GM18498 (cell line): ENCODE results near the gene KATNAL2.

Experiments used
- ATAC-seq: cut with Tn5 transposase; IDR thresholded peaks from one replicate; pipeline ENCODE4 v1.9.1; 2021; ENCODE audit warnings: mild to moderate bottlenecking, moderate library complexity; ENCODE audit not compliant: unreplicated experiment

The KATNAL2 gene

GRCh38 chr18:46917108-46917802 lies at the start of gene KATNAL2, which contains the start of gene PIAS2:
KATNAL2 (plus strand) TSS chr18:46917602; CDS start chr18:46946873, 29,271 bp downstream.
PIAS2 (minus strand) TSS chr18:46917507; CDS start chr18:46917345, 162 bp downstream.
- peak; percentile 93 for ATAC-seq

- no peak for ATAC-seq
Observed at GRCh38 chr18:46868169-46868921, 49.1 kb upstream of the KATNAL2 start.

- ATAC-seq, result no peak
Observed at GRCh38 chr18:46877329-46877987, 39.9 kb upstream of the KATNAL2 start.

- no peak for ATAC-seq
Observed at GRCh38 chr18:46883180-46883579, 34.2 kb upstream of the KATNAL2 start.

- no peak for ATAC-seq
Observed at GRCh38 chr18:46886893-46887292, 30.5 kb upstream of the KATNAL2 start.

- ATAC-seq, result no peak
Observed at GRCh38 chr18:46888965-46889364, 28.4 kb upstream of the KATNAL2 start.

- peak; percentile 83 for ATAC-seq
Observed at GRCh38 chr18:46891742-46892214, 25.6 kb upstream of the KATNAL2 start.

- ATAC-seq, result peak; percentile 43
Observed at GRCh38 chr18:46892842-46893241, 24.6 kb upstream of the KATNAL2 start.

- no peak for ATAC-seq
Observed at GRCh38 chr18:46893360-46893759, 24.0 kb upstream of the KATNAL2 start.

GRCh38 chr18:46894124-46894523 lies 23.3 kb upstream of the KATNAL2 start:
- ATAC-seq, result no peak

GRCh38 chr18:46899274-46899948 lies 18.0 kb upstream of the KATNAL2 start:
- ATAC-seq, result peak; percentile 84

GRCh38 chr18:46903406-46903805 lies 14.0 kb upstream of the KATNAL2 start:
- ATAC-seq, result no peak

- ATAC-seq, result no peak
Observed at GRCh38 chr18:46909497-46909896, 7.9 kb upstream of the KATNAL2 start.

- ATAC-seq, result no peak
Observed at GRCh38 chr18:46910856-46911255, 6.5 kb upstream of the KATNAL2 start.

GRCh38 chr18:46915800-46916550 lies 1.4 kb upstream of the KATNAL2 start:
- no peak for ATAC-seq

GRCh38 chr18:46916551-46917107 lies 773 bp upstream of the KATNAL2 start:
- ATAC-seq, result no peak

- peak; percentile 17 for ATAC-seq
Observed at GRCh38 chr18:46917803-46918600, 600 bp downstream of the KATNAL2 start.

GRCh38 chr18:46920067-46920466 lies 2.7 kb downstream of the KATNAL2 start:
- ATAC-seq, result no peak

GRCh38 chr18:46920653-46921052 lies 3.3 kb downstream of the KATNAL2 start:
- ATAC-seq, result no peak
